GM21717 (cell line): ENCODE measurements around the gene MYH7B.

Source experiments
- ATAC-seq: cut with Tn5 transposase; IDR thresholded peaks from one replicate; pipeline ENCODE4 v1.9.1; 2021; ENCODE audit warnings: mild to moderate bottlenecking, moderate library complexity; ENCODE audit not compliant: unreplicated experiment

The MYH7B gene

DNA sequence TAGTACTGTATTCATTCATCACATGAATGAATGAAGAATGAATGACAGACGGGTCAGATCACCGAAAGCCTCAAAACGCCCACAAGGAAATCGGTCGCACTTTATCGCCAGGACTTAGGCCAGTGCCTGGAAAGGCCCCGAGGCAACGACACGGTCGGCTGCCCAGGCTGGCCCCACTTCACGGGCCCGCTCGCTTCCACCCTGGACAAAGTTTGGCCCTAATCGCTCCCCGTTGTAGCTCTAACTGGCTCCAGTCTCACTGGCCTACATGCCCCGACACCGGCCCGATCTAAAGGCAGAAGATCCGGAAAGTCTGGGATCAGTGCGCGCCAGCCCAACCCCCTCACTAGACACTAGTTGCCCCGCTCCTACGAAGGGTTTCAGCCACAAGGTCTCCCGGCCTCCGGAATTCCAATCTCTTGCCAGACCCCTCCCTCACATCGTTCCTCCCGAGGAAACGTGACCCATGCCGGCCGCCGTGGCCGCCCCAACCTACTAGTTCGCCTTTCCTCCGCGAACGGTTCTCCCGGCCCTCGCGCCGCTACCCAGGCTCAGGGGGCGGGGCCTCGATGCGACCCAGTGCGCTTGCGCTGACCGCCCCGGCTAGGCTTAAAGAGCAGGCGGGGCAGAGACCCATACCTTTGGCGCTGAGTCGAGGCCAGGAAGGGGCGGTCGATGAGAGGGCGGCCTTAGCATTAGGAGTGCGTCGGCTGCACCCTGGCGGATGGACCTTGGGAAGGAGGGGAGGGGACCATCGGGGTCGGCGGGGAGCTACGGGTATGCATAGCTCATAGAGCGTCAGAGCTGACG lies at the start of gene MYH7B, which contains the start of gene GSS:
TSS of gene MYH7B (plus strand) at position 638 of the 810 bp plus-strand sequence. CDS start 22,138 bp downstream, outside the sequence.
TSS of gene GSS (minus strand) at position 576 of the 810 bp plus-strand sequence. CDS start 3,954 bp downstream, outside the sequence.
- peak; percentile 74 for ATAC-seq

DNA sequence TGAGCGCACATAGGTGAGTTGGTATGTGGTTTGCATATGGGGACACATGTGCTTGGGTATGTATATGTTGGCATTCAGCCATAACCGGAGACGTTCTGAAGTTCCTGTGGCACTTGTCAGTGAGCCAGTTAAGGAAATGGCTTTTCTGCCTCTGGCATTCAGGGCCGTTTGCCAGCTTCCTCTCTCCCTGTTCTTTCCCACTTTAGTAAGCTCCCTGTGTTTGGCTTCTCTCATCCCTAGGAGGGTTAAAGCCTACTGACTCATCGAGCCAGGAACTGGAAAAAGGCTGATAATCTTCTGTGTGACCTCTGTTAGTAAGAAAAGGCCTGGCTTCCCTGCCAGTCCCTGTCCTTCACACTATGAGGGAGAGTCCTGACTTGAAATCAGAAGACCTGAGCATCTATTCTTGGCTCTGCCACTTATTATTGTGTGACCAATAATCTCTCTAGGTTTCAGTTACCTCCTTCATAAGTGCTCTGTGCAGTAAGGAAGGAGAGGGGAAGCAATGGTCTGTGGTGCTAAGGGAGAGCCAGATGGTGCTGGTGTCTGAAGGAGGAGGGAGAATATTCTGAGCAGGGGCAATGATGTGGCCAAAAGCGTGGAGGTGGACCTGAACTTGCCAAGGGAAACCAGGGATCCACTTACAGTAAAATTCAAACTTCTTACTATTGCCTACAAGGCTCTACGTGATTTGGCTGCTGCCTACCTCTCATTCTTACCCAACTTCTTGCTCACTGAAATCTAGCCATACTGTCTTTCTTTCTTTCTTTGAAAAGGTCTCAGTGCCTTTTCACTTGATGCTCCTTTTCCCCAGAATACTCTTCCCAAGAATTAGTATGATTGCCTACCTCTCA lies 47.8 kb upstream of the MYH7B start:
- no peak for ATAC-seq

DNA sequence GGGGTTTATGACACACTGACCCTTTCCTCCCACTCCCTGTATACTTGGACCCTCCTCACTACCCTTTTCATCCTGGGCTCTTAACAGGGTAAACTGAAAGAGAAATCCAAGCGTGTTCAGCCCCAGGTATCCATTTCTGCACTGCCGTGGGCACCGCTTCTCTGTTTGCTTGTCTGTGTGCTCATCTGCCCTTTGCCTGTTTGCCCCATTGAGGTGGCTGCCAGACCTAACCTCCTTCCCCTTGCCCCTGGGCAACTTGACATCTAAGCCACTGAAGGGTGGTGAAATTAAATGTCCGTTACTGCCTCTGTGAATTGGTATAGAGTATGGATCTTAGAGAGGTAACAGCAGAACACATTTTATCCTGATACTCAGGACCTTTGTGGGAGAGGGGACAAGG lies 40.5 kb upstream of the MYH7B start:
- ATAC-seq = no peak

DNA sequence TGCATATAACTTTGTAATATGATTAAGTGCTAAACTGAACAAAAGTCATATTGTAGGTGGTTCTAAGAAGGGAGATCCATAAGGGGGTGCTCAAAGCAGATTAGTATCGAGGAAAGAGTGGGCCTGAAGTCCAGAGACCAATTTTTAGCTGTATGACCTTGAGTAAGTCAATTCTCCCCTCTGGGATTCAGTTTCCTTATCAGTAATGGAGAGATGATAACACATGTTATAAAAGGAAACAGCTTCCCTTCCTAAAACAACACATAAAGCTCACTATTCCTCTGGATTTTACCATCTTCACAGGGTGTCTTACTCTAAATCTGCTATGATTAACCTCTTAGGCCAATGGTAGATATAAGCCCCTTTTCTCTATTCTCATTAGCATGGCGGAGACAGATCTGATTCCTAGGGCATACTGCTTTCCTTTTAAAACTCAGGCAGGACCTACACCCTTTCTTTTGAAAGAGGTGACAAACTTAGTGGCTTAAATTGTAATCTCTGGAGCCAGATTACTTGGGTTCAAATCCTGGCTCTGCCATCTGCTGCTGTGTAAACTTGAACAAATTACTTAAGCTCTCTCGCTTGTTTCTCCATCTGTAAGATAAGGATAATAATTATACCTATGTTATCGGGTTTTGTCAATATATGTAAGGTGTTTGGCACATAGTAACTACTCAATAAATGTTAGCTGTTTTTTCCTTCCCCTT lies 39.8 kb upstream of the MYH7B start:
- ATAC-seq = no peak

DNA sequence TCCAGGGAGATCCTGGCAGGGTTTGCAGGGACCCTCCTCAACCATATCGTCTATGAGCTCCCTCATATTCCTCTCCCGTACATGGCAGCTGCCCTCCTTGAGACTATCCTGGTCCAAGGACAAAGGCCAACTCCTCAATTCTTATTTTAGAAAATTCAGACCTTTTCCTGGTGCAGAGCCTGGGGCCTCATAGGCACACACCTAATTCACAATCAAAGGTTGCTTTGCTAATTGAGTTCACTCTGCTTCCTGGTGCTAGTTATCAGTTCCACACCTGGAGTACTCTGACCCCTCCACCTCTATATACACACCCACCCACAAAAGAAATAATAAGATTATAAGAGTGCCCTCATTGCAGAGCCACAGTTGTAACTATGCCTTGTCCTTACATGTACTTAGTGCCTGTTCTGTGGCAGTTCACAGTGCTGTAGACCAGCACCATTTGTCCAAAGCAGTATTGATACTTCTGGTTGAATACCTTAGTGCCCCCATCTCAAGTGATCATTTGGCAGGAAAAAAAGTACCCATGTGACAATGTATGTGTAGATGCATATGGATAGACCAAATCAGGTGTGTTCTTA lies 38.8 kb upstream of the MYH7B start:
- ATAC-seq = no peak

DNA sequence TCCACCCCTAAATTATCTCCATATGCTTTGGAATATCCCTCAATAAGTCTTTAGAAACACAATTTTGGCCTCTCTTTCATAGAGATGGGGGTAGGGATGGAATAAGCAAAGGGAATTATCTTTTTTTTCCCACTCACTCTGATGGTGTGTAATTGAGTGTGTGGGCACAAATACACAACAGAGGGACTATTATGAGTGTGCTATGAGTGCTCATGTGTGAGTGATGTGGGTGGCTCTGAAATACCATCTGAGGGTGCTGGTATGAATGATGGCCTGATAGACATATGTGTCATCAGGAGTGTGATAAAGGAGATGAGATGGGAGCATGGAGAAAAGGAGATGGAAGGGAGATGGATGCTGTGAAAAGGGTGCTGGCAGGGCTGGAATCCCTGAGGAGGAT lies 35.6 kb upstream of the MYH7B start:
- no peak for ATAC-seq

DNA sequence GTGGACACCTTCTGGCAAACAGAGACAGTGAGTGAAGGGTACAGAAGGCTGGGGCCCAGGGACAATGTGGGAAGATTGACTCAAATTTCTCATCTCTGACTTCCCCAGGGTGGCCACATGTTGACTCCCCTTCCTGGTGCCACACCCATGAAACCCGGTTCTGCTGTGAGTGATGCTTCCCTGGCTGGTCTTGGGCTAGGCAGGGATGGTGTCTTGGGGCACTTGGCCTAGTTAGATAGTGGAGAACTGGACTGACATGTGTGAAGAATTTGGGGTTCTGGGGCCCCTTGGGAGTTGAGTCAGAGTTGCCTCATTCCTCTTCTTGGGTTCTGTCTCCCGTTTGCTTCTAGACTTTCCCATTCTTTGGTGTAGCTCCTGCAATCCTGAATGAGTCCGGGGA lies 34.2 kb upstream of the MYH7B start:
- ATAC-seq = no peak

DNA sequence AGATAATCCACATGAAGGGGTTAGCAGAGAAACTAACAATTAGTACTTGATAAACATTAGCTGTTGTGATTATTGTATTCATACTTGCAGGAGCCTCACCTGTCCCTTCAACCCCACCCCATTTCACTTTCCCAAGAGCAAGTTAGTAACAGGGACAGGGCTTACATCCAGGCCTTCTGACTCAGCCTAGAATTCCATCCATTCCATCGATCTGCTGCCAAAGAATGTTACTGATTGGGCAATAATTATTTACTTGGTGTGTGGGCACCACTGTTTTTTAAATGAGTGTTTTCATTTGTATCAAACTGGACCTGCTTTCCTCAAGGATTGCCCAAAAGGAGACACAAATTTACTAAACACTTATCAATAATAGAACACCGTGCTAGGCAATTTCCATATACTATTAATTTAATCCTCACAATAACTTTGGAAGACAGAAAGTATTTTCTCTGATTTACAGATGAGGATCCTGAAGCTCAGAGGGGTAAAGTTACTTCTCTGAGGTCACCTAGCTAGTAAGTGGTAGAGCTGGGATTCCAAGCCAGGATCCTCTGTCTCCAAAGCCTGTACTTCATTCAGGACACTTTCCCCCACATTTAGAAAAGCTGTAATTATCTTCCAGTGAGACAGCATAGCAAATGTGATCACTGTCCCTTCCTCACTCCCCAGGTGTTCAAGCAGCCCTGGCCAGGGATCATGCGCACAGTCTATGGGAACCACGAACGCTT lies 32.9 kb upstream of the MYH7B start:
- no peak for ATAC-seq

DNA sequence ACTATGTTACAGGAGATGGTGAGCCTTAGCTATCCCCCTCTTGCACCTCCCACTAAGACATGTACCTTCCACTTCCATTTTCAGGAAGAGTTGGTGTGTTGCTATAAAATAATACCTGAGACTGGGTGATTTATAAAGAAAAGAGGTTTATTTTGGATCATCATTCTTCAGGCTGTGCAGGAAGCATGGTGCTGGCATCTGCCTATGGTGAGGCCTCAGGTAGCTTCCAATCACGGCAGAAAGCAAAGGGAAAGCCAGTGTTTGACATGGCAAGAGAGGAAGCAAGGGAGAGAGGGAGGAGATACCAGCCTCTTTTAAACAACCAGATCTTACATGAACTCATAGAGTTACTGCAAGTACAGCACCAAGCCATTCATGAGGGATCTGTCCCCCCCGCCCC lies 32.3 kb upstream of the MYH7B start:
- ATAC-seq = no peak

DNA sequence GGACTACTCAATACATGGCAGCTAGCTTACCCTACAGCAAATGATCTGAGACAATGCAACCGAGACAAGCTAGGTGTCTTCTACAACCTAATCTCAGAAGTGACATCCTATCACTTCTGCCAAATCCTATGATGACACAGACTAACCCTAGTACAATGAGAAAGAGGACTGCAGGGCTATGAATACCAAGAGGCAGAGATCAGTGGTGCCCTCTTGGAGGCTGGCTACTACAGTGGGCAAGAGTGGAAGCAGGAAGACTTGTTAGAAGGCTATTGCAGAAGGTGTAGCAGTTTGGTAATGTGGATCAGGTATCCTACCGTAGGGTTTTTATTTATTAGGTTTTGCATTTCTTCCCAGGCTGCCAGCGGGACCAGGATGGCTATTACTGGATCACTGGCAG lies 30.3 kb upstream of the MYH7B start:
- ATAC-seq = no peak

DNA sequence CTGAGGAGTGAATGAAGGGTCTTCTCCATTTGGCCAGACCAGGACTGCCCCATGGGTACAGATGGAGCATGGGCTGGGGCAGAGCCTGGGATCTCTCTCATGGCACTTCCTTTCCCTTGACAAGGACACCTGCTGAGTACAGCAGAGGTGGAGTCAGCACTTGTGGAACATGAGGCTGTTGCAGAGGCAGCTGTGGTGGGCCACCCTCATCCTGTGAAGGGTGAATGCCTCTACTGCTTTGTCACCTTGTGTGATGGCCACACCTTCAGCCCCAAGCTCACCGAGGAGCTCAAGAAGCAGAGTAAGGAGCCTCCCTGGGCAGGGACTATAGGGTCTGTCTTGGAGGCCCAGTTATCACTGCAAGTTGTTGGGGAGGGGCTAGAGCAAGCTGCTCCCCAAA lies 29.7 kb upstream of the MYH7B start:
- no peak for ATAC-seq

DNA sequence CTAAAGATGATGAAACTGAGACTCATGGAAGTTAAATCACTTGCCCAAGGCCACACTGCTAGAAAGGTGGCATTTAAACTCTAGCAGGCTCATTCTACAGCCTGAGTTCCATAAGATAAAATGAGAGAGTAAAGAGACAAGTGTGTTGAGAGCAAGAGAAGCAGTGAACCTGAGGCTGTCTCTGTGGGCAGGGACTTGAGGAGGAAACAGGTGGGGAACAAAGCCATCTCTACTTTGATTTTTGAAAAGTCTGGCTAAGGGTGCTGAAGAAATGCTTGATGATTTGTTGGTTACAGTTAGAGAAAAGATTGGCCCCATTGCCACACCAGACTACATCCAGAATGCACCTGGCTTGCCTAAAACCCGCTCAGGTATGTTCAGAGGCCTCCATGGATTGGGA lies 29.1 kb upstream of the MYH7B start:
- no peak for ATAC-seq

DNA sequence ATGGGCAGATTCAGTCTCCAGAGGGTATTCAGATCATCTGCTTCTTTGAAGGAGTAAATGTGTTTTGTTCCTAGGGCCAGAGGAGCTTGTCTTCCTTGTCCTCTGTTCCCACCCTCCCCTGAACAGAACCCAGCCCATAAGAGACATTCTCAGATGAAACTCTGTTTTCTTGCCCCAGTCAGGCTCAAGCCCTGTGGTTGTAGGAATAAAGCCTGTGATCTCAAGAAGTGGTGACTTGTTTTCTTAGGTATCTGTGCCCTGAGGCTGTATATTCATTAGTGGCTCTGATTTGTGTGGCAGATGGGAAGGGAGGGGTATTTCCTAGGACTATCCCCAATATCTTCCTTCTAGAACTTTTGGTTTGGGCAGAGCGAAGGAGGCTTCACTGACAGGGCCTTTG lies 27.9 kb upstream of the MYH7B start:
- ATAC-seq = no peak

DNA sequence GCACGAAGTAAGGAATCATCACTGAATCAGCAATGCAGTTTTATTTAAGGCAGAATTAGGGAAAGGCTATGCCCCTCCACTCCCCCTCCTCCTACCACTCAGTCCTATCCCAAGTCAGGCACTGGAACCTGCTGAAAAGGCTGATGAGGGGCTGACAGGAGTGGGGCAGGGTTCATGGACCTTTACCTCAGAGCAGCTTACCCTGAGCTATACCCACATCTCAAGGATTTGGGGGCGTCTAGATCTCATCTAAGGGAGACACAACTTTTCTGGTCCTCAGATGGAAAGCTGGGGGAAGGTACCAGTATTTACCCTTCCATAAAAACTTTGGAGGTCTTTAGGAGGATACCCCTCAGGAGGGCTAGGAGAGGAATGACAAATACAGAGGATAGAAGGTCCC lies 27.3 kb upstream of the MYH7B start:
- ATAC-seq = no peak

DNA sequence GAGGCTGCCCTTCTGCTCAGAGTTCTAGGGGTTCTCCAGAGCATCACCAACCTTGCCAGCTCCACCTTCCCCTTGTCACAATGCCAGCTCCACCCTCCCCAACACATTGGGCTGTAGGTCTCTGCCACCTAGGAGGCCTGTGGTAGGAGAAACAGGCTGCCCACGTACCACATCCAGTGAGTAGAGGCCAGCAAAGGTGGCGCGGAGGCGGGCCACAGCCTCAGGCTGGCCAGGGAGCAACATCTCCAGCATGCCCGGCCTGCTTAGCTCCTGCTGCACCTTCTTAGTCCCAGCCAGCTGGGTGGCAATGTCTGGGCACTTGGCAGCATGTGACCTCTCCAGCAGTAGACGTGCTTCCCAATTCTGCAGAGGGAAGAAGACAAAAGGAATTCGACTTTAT lies 23.9 kb upstream of the MYH7B start:
- ATAC-seq = no peak

DNA sequence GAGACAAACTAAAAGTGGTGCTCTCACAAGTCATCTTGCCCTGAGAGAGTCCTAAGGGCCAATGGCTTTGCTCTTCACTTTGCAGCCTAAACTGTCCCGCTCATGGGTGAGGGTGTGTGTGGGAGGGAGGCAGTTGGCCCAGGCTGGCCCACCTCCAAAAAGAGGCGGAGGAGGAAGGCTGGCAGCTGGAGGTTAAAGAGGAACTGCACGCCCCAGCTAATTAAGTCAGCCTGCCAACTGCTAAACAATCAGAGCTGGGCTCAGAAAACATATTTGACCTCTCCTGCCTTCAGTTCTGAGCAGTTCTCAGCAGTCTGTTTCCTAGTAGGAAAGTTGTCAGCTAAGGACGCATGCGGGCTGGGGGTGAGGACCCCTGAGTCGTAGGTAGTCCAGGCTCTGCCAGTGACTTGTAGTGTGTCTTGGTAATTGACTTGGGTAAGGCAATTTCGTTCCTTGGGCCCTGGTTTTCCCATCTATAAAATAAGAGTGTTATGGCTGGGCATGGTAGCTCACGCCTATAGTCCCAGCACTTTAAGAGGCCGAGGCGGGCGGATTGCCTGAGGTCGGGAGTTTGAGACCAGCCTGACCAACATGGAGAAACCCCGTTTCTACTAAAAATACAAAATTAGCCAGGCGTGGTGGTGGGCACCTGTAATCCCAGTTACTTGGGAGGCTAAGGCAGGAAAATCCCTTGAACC lies 17.1 kb upstream of the MYH7B start:
- no peak for ATAC-seq

DNA sequence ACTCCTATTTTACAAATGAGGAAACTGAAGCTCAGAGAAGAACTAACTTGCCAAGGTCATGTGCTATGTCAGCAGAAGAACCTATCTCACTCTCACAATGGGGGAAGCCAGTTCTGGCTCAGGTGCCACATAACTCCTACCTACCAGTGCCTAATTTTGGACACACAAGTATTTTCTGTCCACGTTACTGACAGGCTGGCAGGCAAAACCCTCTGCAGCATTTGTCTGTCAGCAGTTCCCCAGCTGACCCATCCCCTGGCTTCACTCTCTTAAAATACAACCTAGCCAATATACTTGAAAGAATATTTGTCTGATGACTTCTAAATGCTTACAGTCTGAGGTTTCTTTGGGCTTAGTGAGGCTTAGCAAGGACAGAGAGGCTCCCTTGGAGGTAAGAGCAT lies 15.6 kb upstream of the MYH7B start:
- ATAC-seq = no peak

DNA sequence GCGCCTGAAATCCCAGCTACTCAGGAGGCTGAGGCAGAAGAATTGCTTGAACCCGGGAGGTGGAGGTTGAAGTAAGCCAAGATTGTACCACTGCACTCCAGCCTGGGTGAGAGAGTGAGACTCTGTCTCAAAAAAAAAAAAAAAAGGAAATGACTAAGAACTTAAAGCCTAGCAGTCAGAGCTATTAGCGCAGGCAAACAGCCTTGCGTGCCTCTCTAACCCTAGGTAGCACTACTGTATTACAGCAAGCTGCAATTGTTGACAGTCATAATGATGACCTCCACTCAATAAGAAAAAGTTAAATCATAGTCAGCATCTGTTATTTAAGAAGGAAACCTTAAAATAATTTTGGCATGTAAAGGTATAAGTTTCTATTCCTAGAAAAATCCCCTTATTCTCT lies 14.4 kb upstream of the MYH7B start:
- no peak for ATAC-seq

DNA sequence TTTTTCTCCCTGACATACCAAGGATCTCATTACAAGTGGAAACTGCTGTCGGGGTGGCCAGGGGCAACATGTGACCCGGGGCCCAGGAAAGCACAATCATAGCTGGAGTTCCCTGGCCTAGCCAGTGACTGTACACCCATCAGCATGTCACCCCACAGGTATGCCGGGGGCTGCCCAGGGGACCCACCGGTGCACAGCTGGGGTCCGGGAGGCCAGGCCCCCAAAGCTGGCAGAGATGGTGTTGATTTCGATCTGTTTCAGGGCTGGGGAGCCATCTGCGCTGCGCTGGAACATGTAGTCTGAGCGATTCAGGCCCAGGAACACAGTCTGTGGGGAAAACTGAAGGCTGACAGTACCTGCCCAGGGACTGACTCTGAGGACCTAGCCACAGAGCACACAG lies 13.4 kb upstream of the MYH7B start:
- ATAC-seq = no peak
